MM.1S (cell line): ENCODE results near the gene BUD23.
A peak's percentile ranks its signal among the peaks of the same experiment; 100 is the strongest.

Experiments used
- DNase-seq: peaks from one replicate; pipeline ENCODE4 v3.0.0-alpha.2; 2015
- H2AFZ ChIP-seq: fragments of 300-600 bp; sonication (generic); 2 replicates; pipeline ENCODE4 v1.6.0; 2016; ENCODE audit warnings: antibody characterized with exemption, low read length
- H3F3A ChIP-seq: fragments of 300-600 bp; sonication (generic); 2 replicates; pipeline ENCODE4 v1.6.1; 2016; ENCODE audit warnings: mild to moderate bottlenecking, antibody characterized with exemption, low read length, moderate library complexity, mixed read lengths; ENCODE audit not compliant: insufficient read depth
- H3K27ac ChIP-seq: fragments of 300-600 bp; sonication (generic); 2 replicates; pipeline ENCODE4 v1.5.1; 2016; ENCODE audit warnings: mild to moderate bottlenecking, low read length
- H3K27me3 ChIP-seq: fragments of 300-600 bp; sonication (generic); replicated peaks from 2 replicates; pipeline ENCODE4 v1.6.0; 2016; ENCODE audit warnings: low read length; ENCODE audit not compliant: insufficient read depth
- H3K36me3 ChIP-seq: fragments of 300-600 bp; sonication (generic); replicated peaks from 2 replicates; pipeline ENCODE4 v1.6.1; 2016; ENCODE audit warnings: mild to moderate bottlenecking, low read length, mixed read lengths; ENCODE audit not compliant: insufficient read depth
- H3K4me1 ChIP-seq: fragments of 300-600 bp; sonication (generic); 2 replicates; pipeline ENCODE4 v1.6.1; 2016; ENCODE audit warnings: low read length, mixed read lengths
- H3K4me2 ChIP-seq: fragments of 300-600 bp; sonication (generic); 2 replicates; pipeline ENCODE4 v1.6.0; 2016; ENCODE audit warnings: low read depth, low read length
- H3K4me3 ChIP-seq: fragments of 300-600 bp; sonication (generic); 2 replicates; pipeline ENCODE4 v1.5.1; 2016; ENCODE audit warnings: low read length, mixed read lengths
- H3K79me2 ChIP-seq: fragments of 300-600 bp; sonication (generic); 2 replicates; pipeline ENCODE4 v1.6.1; 2016; ENCODE audit warnings: mixed run types, low read length, mixed read lengths
- H3K9ac ChIP-seq: fragments of 300-600 bp; sonication (generic); 2 replicates; pipeline ENCODE4 v1.6.1; 2016; ENCODE audit warnings: low read length, mixed read lengths
- H3K9me2 ChIP-seq: fragments of 300-600 bp; sonication (generic); replicated peaks from 2 replicates; pipeline ENCODE4 v1.6.1; 2016; ENCODE audit warnings: mild to moderate bottlenecking, low read length, mixed read lengths; ENCODE audit not compliant: insufficient read depth
- H3K9me3 ChIP-seq: fragments of 300-600 bp; sonication (generic); replicated peaks from 2 replicates; pipeline ENCODE4 v1.6.1; 2016; ENCODE audit warnings: mild to moderate bottlenecking, low read length, mixed read lengths; ENCODE audit not compliant: insufficient read depth
- H4K20me1 ChIP-seq: fragments of 300-600 bp; sonication (generic); 2 replicates; pipeline ENCODE4 v1.6.1; 2016; ENCODE audit warnings: mild to moderate bottlenecking, low read length, moderate library complexity, mixed read lengths; ENCODE audit not compliant: insufficient read depth
- EZH2 ChIP-seq: fragments of 300-600 bp; sonication (generic); optimal IDR thresholded peaks from 2 replicates; pipeline ENCODE3; 2017; ENCODE audit warnings: low read depth, mild to moderate bottlenecking, antibody characterized with exemption, low read length, mixed read lengths
- EZH2phosphoT487 ChIP-seq: fragments of 300-600 bp; sonication (generic); IDR thresholded peaks from 2 replicates; pipeline ENCODE4 v1.6.1; 2018; ENCODE audit warnings: antibody characterized with exemption, low read length
- TF ChIP-seq, protein P1 (sequence below): fragments of 300-600 bp; sonication (generic); IDR thresholded peaks from 2 replicates; pipeline ENCODE4 v1.5.1; 2016; ENCODE audit warnings: antibody characterized with exemption, low read length, mixed read lengths

Gene BUD23

GRCh38 chr7:73737491-73738219, 54.3 kb downstream of the BUD23 start:
- H3K9me2 ChIP-seq, result no peaks in the 10 kb centered on the region
- H3K27ac ChIP-seq, result no peak overlapping the region; the same call in 1 of the 2 replicates
- H3K9me3 ChIP-seq, result no peaks in the 10 kb centered on the region
- H3K4me2 ChIP-seq, result peak overlapping the region; percentile 93
- peaks cover 28% of the 10 kb centered on the region for H3K79me2 ChIP-seq
- H3K9ac ChIP-seq, result peak overlapping the region; percentile 98; the same call in 1 of the 2 replicates
- no peak overlapping the region for H2AFZ ChIP-seq
- DNase-seq, result no peak
- 0 out of 2 replicates have a peak, but pooled peaks cover 5% of the 10 kb centered on the region for H4K20me1 ChIP-seq
- H3K27me3 ChIP-seq, result no peaks in the 10 kb centered on the region
- peak overlapping the region; percentile 95 for H3K4me3 ChIP-seq
- TF ChIP-seq EZH2 (no peak), EZH2phosphoT487 (no peak)
- TF ChIP-seq, protein P1, sequence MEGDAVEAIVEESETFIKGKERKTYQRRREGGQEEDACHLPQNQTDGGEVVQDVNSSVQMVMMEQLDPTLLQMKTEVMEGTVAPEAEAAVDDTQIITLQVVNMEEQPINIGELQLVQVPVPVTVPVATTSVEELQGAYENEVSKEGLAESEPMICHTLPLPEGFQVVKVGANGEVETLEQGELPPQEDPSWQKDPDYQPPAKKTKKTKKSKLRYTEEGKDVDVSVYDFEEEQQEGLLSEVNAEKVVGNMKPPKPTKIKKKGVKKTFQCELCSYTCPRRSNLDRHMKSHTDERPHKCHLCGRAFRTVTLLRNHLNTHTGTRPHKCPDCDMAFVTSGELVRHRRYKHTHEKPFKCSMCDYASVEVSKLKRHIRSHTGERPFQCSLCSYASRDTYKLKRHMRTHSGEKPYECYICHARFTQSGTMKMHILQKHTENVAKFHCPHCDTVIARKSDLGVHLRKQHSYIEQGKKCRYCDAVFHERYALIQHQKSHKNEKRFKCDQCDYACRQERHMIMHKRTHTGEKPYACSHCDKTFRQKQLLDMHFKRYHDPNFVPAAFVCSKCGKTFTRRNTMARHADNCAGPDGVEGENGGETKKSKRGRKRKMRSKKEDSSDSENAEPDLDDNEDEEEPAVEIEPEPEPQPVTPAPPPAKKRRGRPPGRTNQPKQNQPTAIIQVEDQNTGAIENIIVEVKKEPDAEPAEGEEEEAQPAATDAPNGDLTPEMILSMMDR, result no peak
- H3K4me1 ChIP-seq, result peaks cover 28% of the 10 kb centered on the region
- H3K36me3 ChIP-seq, result no peaks in the 10 kb centered on the region
- peaks cover 11% of the 10 kb centered on the region for H3F3A ChIP-seq

DNA sequence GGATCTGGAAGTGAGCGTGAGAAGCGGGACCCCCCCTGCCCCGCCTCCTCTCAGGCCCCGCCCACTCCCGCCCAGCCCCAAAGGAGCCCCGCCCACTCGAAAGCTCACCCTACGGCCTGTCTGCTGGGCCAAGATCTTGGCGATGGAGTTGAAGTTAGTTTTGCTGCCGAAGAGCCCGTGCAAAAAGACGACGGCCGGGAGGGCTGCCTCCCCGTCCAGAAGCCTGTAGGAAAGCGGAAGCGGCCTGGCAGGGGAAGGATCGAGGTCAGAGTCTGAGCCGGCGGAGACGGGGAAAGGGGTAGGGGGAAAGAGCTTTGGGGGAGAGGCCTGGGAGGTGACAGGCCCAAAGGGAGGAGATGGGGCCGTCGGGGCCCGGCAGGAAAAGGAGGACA, 54.8 kb downstream of the BUD23 start:
- H3K36me3 ChIP-seq, result no peaks in the 10 kb centered on the region
- H3K79me2 ChIP-seq, result peaks cover 28% of the 10 kb centered on the region
- peak; percentile 55 for DNase-seq
- no peaks in the 10 kb centered on the region for H3K27me3 ChIP-seq
- H3F3A ChIP-seq, result peaks cover 11% of the 10 kb centered on the region
- peak overlapping the region; percentile 70 for H2AFZ ChIP-seq
- H3K9me3 ChIP-seq, result no peaks in the 10 kb centered on the region
- peak overlapping the region; percentile 93 for H3K4me2 ChIP-seq
- H3K9me2 ChIP-seq, result no peaks in the 10 kb centered on the region
- H3K4me3 ChIP-seq, result peak overlapping the region; percentile 95
- 0 out of 2 replicates have a peak, but pooled peaks cover 5% of the 10 kb centered on the region for H4K20me1 ChIP-seq
- H3K9ac ChIP-seq, result peak overlapping the region; percentile 98
- peaks cover 31% of the 10 kb centered on the region for H3K4me1 ChIP-seq
- peak overlapping the region; percentile 93 for H3K27ac ChIP-seq
- TF ChIP-seq EZH2phosphoT487 (no peak), EZH2 (no peak)
- TF ChIP-seq, protein P1, result no peak

- Histone ChIP-seq H3K4me2 (peak within 1 kb of the TSS; percentile 93), H3K4me3 (peak within 1 kb of the TSS; percentile 96), H3K36me3 (no peaks in the 10 kb centered on the region), H2AFZ (peak within 1 kb of the TSS; percentile 70), H3K9ac (peak within 1 kb of the TSS; percentile 98), H3F3A (peaks cover 11% of the 10 kb centered on the region), H3K27me3 (no peaks in the 10 kb centered on the region), H3K9me2 (no peaks in the 10 kb centered on the region), H4K20me1 (0 out of 2 replicates have a peak, but pooled peaks cover 5% of the 10 kb centered on the region), H3K9me3 (no peaks in the 10 kb centered on the region), H3K4me1 (peaks cover 36% of the 10 kb centered on the region), H3K27ac (peak within 1 kb of the TSS; percentile 93), H3K79me2 (peaks cover 28% of the 10 kb centered on the region)
- peak; percentile 98 for DNase-seq
- no peak for TF ChIP-seq EZH2phosphoT487
- TF ChIP-seq, protein P1, result no peak
- no peak for TF ChIP-seq EZH2
These were observed 55.4 kb downstream of the BUD23 start, which contains the start of gene ABHD11 for GRCh38 chr7:73738612-73739386. ABHD11 (minus strand) TSS chr7:73738802; CDS start chr7:73738770, 32 bp downstream.
